ENCODE measurements around the gene AADACL3. TPM values are rescaled to one million over a fixed set of nuclear protein-coding genes. Genes with fewer than 3 reads are reported as not detected.
"Not testable (repeated sequence)": the region's sequence is repeated elsewhere in the genome, so short reads cannot be mapped to it uniquely, and the experiment has no call there.

AADACL3 gene
- not detected for total RNA-seq
- not detected for polyA plus RNA-seq

DNA sequence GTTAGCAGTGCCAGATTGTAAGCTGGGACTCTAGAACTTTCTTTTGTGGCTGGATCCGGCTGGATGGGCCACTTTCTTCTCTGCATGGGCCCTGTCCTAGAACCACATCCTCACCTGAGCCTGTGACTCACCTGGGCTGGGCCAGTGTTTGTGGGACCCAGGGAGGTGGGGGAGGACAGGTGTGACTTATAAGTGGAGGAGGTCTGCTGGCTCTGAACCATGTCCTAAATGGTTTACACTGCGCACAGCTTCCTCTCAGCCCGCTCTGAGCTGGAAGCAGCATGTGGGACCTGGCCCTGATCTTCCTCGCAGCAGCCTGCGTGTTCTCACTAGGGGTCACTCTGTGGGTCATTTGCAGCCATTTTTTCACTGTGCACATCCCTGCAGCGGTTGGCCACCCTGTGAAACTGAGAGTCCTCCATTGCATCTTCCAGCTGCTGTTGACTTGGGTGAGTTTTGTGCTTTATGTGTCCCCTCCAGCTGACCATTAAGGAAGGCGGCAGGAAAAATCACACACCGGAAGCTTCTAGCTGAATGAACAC lies at the start of gene AADACL3:
Gene AADACL3 (plus strand): TSS at position 215 of the 542 bp plus-strand sequence. CDS start 67 bp downstream, at position 282.
- Histone ChIP-seq H3K9me3 (no peaks in the 10 kb centered on the region), H3K27ac (no peak within 1 kb of the TSS), H3K36me3 (no peaks in the 10 kb centered on the region), H3K4me1 (no peaks in the 10 kb centered on the region), H3K27me3 (no peaks in the 10 kb centered on the region), H3K4me3 (no peak within 1 kb of the TSS)
- TF ChIP-seq CTCF (IDR thresholded peaks at IDR 0.05) (no peak), POLR2AphosphoS5 (IDR thresholded peaks at IDR 0.05) (no peak), POLR2A (IDR thresholded peaks at IDR 0.05) (no peak), EP300 (IDR thresholded peaks at IDR 0.05) (no peak)
- intact Hi-C loops (cut with DNase I), result no loop called here
- DNase-seq, result no peak
- WGBS, 2 donors, result 87 to 88% methylated on average over 8 of the region's 8 CpGs

- intact Hi-C loops (cut with DNase I), result no loop called here
- TF ChIP-seq POLR2A (IDR thresholded peaks at IDR 0.05), result no peak
- TF ChIP-seq POLR2AphosphoS5 (IDR thresholded peaks at IDR 0.05), result no peak
- no peak for TF ChIP-seq EP300 (IDR thresholded peaks at IDR 0.05)
- TF ChIP-seq CTCF (IDR thresholded peaks at IDR 0.05), result no peak
- no peaks in the 10 kb centered on the region for H3K36me3 ChIP-seq
- peaks cover 0 to 5% (median 1%) of the 10 kb centered on the region in 4 donors for H3K9me3 ChIP-seq
- WGBS, 2 donors, result 90 to 91% methylated on average over 15 of the region's 15 CpGs
- H3K27ac ChIP-seq, result no peak overlapping the region
- H3K27me3 ChIP-seq, result no peaks in the 10 kb centered on the region
- DNase-seq, result no peak
- H3K4me1 ChIP-seq, result no peaks in the 10 kb centered on the region
- H3K4me3 ChIP-seq, result no peak overlapping the region
These were observed 49.7 kb upstream of the AADACL3 start for GRCh38 chr1:12666141-12666735.

DNA sequence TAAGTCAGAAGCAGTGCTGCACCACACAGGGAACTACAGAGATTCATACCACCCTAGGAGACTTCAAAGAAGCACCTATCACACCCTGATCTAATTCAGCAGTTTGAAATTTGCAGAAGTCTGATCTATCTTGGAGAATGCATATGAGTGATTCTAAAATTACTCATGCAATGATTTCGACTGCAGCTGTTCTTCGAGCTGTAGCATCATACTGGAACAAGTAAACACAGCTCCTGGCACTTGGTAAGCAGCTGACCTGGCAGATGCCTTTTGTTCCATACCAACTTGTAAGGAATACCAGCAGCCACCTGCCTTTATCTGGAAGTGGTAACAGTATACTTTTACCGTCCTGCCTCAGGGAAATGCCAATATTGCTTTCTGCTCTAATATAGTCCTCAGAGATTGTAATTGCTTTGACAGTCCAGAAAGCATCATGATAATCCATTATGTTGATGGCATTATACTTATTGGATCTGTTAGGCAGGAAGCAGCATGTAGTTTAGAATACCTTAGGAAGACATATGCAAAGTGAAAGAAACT lies 46.3 kb upstream of the AADACL3 start:
- peaks cover 0 to 2% (median 0%) of the 10 kb centered on the region in 4 donors for H3K9me3 ChIP-seq
- WGBS, 2 donors, result 54 to 86% methylated on average over 3 of the region's 3 CpGs
- intact Hi-C loops (cut with DNase I), result no loop called here

DNA sequence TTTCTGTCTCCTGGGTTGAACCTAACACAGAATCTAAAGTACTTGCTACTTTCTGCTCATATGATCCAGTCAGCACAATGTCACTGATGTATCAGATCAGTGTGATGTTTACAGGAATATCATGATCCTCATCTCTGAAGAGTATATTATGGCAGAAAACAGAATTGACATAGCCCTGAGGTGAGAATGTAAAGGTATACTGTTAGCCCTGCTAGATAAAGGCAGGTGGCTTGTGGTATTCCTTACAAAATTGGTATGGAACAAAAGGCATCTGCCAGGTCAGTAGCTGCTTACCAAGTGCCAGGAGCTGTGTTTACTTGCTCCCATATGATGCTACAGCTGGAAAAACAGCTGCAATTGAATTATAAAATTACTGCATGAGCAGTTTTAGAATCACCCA lies 41.6 kb upstream of the AADACL3 start:
- DNase-seq, result no peak
- H3K27me3 ChIP-seq, result no peaks in the 10 kb centered on the region
- H3K27ac ChIP-seq, result no peak overlapping the region
- intact Hi-C loops (cut with DNase I), result no loop called here
- H3K4me3 ChIP-seq, result no peak overlapping the region
- H3K4me1 ChIP-seq, result no peaks in the 10 kb centered on the region
- H3K9me3 ChIP-seq, result no peaks in the 10 kb centered on the region
- no peaks in the 10 kb centered on the region for H3K36me3 ChIP-seq
- TF ChIP-seq EP300 (IDR thresholded peaks at IDR 0.05) (no peak), CTCF (IDR thresholded peaks at IDR 0.05) (no peak), POLR2AphosphoS5 (IDR thresholded peaks at IDR 0.05) (no peak), POLR2A (IDR thresholded peaks at IDR 0.05) (no peak)

More for the DNA sequence above, 46.3 kb upstream of the AADACL3 start:
- Histone ChIP-seq H3K27ac (no peak overlapping the region), H3K36me3 (no peaks in the 10 kb centered on the region), H3K4me3 (no peak overlapping the region), H3K4me1 (no peaks in the 10 kb centered on the region), H3K27me3 (no peaks in the 10 kb centered on the region)
- TF ChIP-seq CTCF (IDR thresholded peaks at IDR 0.05) (no peak), POLR2A (IDR thresholded peaks at IDR 0.05) (no peak), EP300 (IDR thresholded peaks at IDR 0.05) (no peak), POLR2AphosphoS5 (IDR thresholded peaks at IDR 0.05) (no peak)
- DNase-seq, result peak; percentile 17

DNA sequence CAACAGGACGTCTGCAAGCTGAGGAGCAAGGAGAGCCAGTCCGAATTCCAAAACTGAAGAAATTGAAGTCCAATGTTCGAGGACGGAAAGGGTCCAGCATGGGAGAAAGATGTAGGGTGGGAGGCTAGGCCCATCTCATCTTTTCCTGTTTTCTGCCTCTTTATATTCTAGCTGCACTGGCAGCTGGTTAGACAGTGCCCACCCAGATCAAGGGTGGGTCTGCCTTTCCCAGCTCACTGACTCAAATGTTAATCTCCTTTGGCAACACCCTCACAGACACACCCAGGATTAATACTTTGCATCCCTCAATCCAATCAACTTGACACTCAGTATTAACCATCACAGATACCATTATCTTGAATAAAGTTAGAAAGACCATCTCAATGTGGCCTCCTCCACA lies 39.8 kb upstream of the AADACL3 start:
- H3K27ac ChIP-seq; H3K4me3 ChIP-seq; H3K36me3 ChIP-seq; H3K4me1 ChIP-seq; DNase-seq; H3K27me3 ChIP-seq; intact Hi-C loops (cut with DNase I); H3K9me3 ChIP-seq: not testable (repeated sequence)
- 88 to 92% methylated on average over 4 of the region's 4 CpGs for WGBS, 2 donors
